HG03558 (cell line): Measurements from ENCODE around the gene ANKRD18B.
"Not testable (repeated sequence)": the region's sequence is repeated elsewhere in the genome, so short reads cannot be mapped to it uniquely, and the experiment has no call there.

Experiments
- ATAC-seq: cut with Tn5 transposase; IDR thresholded peaks from one replicate; pipeline ENCODE4 v1.9.1; 2021; ENCODE audit warnings: moderate number of reproducible peaks; ENCODE audit not compliant: unreplicated experiment; ENCODE audit errors: extremely low read depth

Gene ANKRD18B

DNA sequence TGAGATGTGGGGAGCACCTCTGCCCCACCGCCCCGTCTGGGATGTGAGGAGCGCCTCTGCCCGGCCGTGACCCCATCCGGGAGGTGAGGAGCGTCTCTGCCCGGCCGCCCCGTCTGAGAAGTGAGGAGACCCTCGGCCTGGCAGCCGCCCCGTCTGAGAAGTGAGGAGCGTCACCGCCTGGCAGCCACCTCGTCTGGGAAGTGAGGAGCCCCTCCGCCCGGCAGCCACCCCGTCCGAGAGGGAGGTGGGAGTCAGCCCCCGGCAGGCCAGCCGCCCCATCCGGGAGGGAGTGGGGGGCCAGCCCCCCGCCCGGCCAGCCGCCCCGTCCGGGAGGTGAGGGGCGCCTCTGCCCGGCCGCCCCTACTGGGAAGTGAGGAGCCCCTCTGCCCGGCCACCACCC lies 76.9 kb downstream of the ANKRD18B start:
- not testable (repeated sequence) for ATAC-seq

DNA sequence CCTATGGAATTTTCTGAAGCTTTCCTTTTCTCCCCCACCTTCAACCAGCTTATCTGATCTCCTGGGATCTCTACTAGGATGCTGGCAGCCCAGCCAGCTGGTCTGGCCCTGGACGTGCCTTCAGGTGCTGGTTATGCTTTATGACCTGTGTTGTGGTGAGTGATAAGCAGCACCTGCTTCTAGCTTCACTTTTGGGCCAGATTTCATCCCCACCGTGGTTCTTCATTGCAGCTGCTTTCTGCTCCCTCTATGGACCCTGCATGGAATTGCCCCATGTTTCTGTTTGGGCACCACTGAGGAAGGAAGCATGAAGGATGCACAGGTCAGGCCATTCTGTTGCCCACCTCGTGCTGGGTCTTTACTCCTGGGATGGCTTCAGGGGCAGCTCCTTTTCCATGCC lies 80.2 kb downstream of the ANKRD18B start:
- not testable (repeated sequence) for ATAC-seq

DNA sequence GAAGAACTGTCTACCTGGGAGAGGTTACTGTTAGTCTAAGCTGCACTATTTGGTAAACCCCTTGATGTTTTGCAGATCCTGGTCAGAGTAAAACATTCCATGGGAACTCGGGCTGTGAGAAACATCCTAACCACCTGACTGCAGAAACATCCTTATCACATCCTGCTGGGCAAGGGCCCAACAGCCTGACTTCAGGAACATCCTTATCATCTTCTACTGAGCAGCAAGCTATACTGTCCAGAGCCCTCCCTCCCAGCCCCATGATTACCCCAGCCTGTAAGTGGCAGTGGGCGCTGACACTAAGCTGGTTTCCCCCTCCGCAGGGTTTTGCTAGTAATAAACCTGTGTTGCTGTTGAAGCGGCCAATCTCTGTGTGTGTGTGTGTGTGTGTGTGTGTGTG lies 80.9 kb downstream of the ANKRD18B start:
- ATAC-seq: not testable (repeated sequence)

DNA sequence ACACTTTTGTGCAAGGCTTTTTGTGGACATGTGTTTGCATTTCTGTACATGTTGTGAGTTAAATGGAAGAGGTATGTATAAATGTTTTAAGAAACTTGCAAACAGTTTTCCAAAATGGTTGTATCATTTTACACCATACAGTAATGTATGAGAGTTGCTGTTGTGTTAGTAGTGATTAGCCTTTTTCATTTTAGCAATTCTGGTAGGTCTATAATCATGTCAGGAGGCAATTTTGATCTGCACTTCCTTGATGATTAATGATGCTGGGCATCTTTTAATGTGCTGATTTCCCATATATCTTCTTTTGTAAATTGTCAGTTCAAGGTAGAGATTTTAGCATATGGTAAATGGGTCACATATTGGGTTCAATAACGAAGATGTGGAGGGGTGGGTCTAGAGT lies 87.3 kb downstream of the ANKRD18B start:
- no peak for ATAC-seq

DNA sequence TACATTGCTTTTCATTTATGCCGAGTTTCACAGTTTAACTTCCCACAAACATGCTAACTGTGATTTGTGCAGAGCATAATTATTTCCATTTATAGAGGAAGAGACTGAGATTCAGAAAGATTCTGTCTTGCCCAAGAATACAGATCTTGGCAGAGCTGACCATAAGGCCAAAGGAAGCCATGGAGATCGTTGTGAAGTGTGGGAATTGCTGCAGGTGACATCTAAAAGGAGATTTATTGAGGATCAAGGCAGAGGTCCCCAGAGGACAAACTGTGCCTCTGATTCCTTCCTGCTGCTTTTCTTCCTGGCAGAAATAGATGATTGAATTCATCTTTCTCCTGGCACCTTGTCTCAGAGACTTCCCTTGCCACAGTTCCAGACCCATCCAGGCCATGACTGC lies 88.4 kb downstream of the ANKRD18B start:
- ATAC-seq: not testable (repeated sequence)

DNA sequence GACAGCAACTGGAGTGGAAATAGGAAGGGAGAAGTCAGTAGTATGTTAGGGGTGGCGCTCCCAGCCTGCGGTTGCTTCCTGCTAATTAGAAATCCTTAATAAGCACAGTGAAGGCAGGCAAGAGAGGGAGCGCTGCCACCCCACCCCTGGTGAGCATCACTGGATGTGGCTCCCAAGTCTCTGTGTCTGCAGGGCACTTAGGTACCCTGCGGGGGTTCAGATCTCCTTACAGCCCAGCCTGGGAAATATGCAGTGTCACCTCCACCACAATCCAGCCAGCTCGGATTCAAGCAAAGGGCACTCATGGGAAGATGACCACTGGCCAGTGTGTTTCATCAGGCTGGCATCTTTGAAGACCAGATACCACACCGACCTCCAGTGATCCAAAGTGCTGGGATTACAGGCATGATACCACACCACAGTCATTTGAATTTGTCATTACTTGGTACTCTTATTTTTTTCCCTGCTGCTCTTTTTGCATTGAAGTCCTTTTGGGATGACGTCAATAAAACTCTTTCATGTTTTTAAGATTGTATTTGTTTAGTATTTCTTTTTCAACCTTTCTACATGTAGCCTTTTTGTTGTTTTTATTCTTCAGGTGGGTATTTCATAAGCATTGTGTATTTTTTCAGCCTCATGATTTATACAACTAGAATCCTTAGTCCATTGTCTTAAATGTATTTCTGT lies 90.1 kb downstream of the ANKRD18B start:
- no peak for ATAC-seq

DNA sequence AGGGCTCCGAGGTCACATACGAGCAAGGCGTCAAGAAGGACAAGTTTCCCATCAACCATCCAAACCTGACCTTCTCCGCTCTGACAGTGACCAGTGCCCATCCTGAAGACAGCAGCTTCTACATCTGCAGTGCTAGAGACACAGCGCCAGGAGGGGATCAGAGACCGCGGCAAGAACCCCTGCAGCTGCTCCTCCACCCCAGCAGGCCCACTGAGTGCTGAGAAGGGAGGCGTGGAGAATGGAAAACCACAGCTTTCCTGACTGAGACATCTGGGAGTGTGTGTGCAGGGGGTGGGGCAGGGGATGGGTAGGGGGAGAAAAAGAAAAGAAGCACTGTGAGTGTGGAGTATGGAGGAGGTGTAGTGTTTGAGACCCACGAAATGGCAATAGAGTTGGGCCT lies 94.3 kb downstream of the ANKRD18B start:
- not testable (repeated sequence) for ATAC-seq

DNA sequence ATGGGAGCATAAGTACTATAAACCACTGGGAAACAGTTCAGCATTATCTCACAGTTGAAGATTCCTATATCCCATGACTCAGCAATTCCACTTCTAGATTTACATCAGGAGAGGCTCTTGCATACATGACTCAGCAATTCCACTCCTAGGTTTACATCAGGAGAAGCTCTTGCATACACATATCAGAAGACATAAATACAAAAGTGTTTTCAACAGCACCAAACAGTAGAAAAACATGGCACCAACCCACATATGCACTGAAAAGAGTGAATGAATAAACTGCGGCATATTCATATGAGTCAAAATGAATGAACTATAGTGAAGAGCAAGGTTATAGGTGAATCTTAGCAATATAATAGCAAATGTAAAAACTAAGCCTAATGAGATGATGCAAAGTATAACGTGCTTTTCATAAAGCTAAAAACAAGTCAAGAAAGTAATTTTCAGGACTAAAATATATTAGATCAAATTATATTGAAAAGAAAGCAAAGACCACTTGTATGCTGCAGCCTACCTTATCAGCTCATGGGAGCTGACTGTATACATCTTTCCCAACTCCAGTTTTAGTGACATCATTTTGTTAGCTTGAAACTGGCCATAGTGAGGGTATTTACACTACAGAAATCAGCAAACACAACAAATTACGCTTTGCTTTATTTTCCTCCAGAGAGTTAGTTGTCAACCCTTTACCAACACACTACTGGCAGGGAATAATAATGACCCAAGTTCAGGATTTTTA lies 95.8 kb downstream of the ANKRD18B start:
- ATAC-seq: no peak

DNA sequence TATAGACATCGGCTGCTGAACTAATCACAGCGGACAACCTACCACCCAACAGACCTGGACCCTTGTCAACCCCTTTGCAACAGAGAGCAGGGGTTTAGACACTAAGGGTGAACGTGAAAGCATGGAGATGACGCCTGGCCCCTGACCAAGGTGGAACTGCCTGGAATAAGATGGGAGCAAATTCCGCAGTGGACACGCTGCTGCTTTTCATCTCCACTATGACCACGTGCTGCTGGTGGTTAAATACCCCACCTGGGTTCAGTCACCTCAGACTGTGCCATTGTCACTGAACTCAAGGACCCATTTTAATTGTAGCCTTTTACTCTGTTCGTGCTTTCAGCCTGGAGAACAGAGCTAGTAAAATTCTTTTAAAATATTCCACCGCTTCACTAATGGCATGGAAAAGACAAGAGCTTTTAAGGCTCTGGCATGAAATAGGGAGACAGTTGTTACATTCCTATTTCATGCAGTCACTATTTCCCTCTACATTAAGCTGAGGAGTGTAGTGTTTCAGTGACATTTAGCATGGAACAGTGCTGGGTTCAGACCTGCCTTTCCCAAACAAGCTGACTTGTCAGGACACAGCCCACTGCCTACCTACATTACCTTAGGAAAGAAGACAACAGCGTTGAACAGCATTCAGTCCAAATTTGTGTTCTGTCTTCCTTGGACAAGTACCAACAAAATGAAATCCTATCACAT lies 96.8 kb downstream of the ANKRD18B start:
- ATAC-seq: no peak
